HEK293 (cell line): ENCODE results near the gene INSM1.

Experiments
- CTCF ChIA-PET: fragments of 350-600 bp; formaldehyde crosslinking; extraction: SDS; loops from one replicate; lab custom pipeline; 2021; ENCODE audit warnings: antibody characterized with exemption; lab: Yijun Ruan, JAX
- POLR2A ChIA-PET: fragments of 300-600 bp; formaldehyde crosslinking; extraction: SDS; loops from one replicate; lab custom pipeline; 2020; ENCODE audit warnings: antibody characterized with exemption, inconsistent platforms; lab: Yijun Ruan, JAX
- H3K27ac ChIP-seq: fragments of 200-500 bp; sonication (Bioruptor generic); 2 replicates; pipeline ENCODE4 v1.5.1; 2014; ENCODE audit warnings: low read depth, low read length, control low read depth, inconsistent platforms; ENCODE audit errors: extremely low read depth
- H3K36me3 ChIP-seq, 2 experiments: fragments of 200-500 bp in 1 of 2; sonication (Bioruptor generic) in 1 of 2; 1 replicate in 1 of 2; 2 replicates in 1 of 2; pipeline ENCODE4 v1.5.1; 2014 to 2017; ENCODE audit warnings: inconsistent platforms in 2 of 2, low read length in 2 of 2; ENCODE audit not compliant: control insufficient read depth in 2 of 2, insufficient read depth in 1 of 2
- H3K4me1 ChIP-seq: fragments of 200-500 bp; sonication (Bioruptor generic); 2 replicates; pipeline ENCODE4 v1.5.1; 2014; ENCODE audit warnings: mild to moderate bottlenecking, low read length, inconsistent platforms; ENCODE audit not compliant: control insufficient read depth, insufficient read depth
- H3K4me3 ChIP-seq: 2 replicates; pipeline ENCODE4 v1.5.1; 2011; ENCODE audit warnings: low read depth, mild to moderate bottlenecking, control low read depth, low read length, moderate library complexity
- H3K9me3 ChIP-seq: fragments of 200-500 bp; sonication (Bioruptor generic); 2 replicates; pipeline ENCODE4 v1.5.1; 2014; ENCODE audit warnings: low read depth, low read length, inconsistent platforms; ENCODE audit not compliant: control insufficient read depth, insufficient read depth
- GFI1B ChIP-seq: fragments of 450-650 bp; formaldehyde crosslinking; IDR thresholded peaks from 2 replicates; pipeline ENCODE4 v1.5.1; 2016; ENCODE audit warnings: missing biosample characterization, missing genetic modification characterization
- HOXD13 ChIP-seq: sonication (generic); formaldehyde crosslinking; IDR thresholded peaks from 2 replicates; pipeline ENCODE4 v1.8.0; 2022; ENCODE audit warnings: missing genetic modification reagents, borderline replicate concordance
- REPIN1 ChIP-seq: fragments of 450-650 bp; formaldehyde crosslinking; IDR thresholded peaks from 2 replicates; pipeline ENCODE4 v1.5.1; 2017; ENCODE audit warnings: missing biosample characterization, missing genetic modification characterization, low read depth
- ZBTB48 ChIP-seq: fragments of 450-650 bp; formaldehyde crosslinking; IDR thresholded peaks from 2 replicates; pipeline ENCODE4 v1.5.1; 2016; ENCODE audit warnings: missing biosample characterization, missing genetic modification characterization
- ZBTB49 ChIP-seq: fragments of 450-650 bp; formaldehyde crosslinking; IDR thresholded peaks from 2 replicates; pipeline ENCODE4 v1.5.1; 2016; ENCODE audit warnings: missing biosample characterization, missing genetic modification characterization, low read depth
- ZNF133 ChIP-seq: fragments of 450-650 bp; formaldehyde crosslinking; IDR thresholded peaks from 2 replicates; pipeline ENCODE4 v1.5.1; 2016; ENCODE audit warnings: missing biosample characterization, missing genetic modification characterization
- ZNF155 ChIP-seq: fragments of 450-650 bp; formaldehyde crosslinking; IDR thresholded peaks from 2 replicates; pipeline ENCODE4 v1.5.1; 2016; ENCODE audit warnings: missing biosample characterization, missing genetic modification characterization
- ZNF223 ChIP-seq: fragments of 450-650 bp; formaldehyde crosslinking; IDR thresholded peaks from 2 replicates; pipeline ENCODE4 v1.5.1; 2016; ENCODE audit warnings: missing biosample characterization, missing genetic modification characterization
- ZNF292 ChIP-seq: fragments of 450-650 bp; formaldehyde crosslinking; IDR thresholded peaks from 2 replicates; pipeline ENCODE4 v1.5.1; 2016; ENCODE audit warnings: low read depth, missing biosample characterization, missing genetic modification characterization, borderline replicate concordance
- ZNF341 ChIP-seq: fragments of 450-650 bp; formaldehyde crosslinking; IDR thresholded peaks from 2 replicates; pipeline ENCODE4; 2016; ENCODE audit warnings: low read depth, missing biosample characterization, missing genetic modification characterization
- ZNF501 ChIP-seq: fragments of 450-650 bp; formaldehyde crosslinking; IDR thresholded peaks from 2 replicates; pipeline ENCODE4 v1.5.1; 2016; ENCODE audit warnings: missing biosample characterization, missing genetic modification characterization
- ZNF664 ChIP-seq: fragments of 450-650 bp; formaldehyde crosslinking; IDR thresholded peaks from 2 replicates; pipeline ENCODE4 v1.5.1; 2016; ENCODE audit warnings: missing biosample characterization, missing genetic modification characterization
- ZNF747 ChIP-seq: fragments of 450-650 bp; formaldehyde crosslinking; IDR thresholded peaks from 2 replicates; pipeline ENCODE4 v1.5.1; 2016; ENCODE audit warnings: missing biosample characterization, missing genetic modification characterization
- ZSCAN18 ChIP-seq: fragments of 450-650 bp; formaldehyde crosslinking; IDR thresholded peaks from 2 replicates; pipeline ENCODE4 v1.5.1; 2016; ENCODE audit warnings: missing biosample characterization, missing genetic modification characterization
- TF ChIP-seq, protein P1 (sequence below): fragments of 450-650 bp; formaldehyde crosslinking; IDR thresholded peaks from 2 replicates; pipeline ENCODE4 v1.5.1; 2017; ENCODE audit warnings: missing biosample characterization, missing genetic modification characterization
- TF ChIP-seq, protein P2 (sequence below): fragments of 450-650 bp; formaldehyde crosslinking; IDR thresholded peaks from 2 replicates; pipeline ENCODE4 v1.5.1; 2016; ENCODE audit warnings: missing biosample characterization, missing genetic modification characterization
- TF ChIP-seq, protein P3 (sequence below): fragments of 450-650 bp; formaldehyde crosslinking; IDR thresholded peaks from 2 replicates; pipeline ENCODE4 v1.5.1; 2017; ENCODE audit warnings: missing biosample characterization, mild to moderate bottlenecking, missing genetic modification characterization, moderate library complexity

The INSM1 gene

GRCh38 chr20:20318365-20319161 lies 49.3 kb upstream of the INSM1 start:
- Histone ChIP-seq H3K36me3 (no peaks in the 10 kb centered on the region), H3K27ac (no peak overlapping the region), H3K4me3 (no peak overlapping the region), H3K4me1 (no peaks in the 10 kb centered on the region), H3K9me3 (no peaks in the 10 kb centered on the region)
- CTCF ChIA-PET: interaction anchor here (0.7 kb wide), 1 partner anchor 16 kb away, joined by 4 read pairs; no protein-coding TSS in a partner anchor
- TF ChIP-seq ZSCAN18 (tag by site-specific recombination) (no peak), ZNF133 (tag by site-specific recombination) (no peak), ZNF501 (tag by site-specific recombination) (no peak), ZNF155 (no peak), HOXD13 (CRISPR knock-in tag) (no peak), ZNF747 (no peak), ZNF664 (tag by site-specific recombination) (no peak), ZBTB49 (tag by site-specific recombination) (no peak), ZBTB48 (tag by site-specific recombination) (no peak), REPIN1 (no peak), ZNF223 (tag by site-specific recombination) (no peak), ZNF341 (tag by site-specific recombination) (no peak), GFI1B (no peak), ZNF292 (tag by site-specific recombination) (no peak)
- TF ChIP-seq, protein P1, sequence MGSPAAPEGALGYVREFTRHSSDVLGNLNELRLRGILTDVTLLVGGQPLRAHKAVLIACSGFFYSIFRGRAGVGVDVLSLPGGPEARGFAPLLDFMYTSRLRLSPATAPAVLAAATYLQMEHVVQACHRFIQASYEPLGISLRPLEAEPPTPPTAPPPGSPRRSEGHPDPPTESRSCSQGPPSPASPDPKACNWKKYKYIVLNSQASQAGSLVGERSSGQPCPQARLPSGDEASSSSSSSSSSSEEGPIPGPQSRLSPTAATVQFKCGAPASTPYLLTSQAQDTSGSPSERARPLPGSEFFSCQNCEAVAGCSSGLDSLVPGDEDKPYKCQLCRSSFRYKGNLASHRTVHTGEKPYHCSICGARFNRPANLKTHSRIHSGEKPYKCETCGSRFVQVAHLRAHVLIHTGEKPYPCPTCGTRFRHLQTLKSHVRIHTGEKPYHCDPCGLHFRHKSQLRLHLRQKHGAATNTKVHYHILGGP (tag by site-specific recombination): no peak
- TF ChIP-seq, protein P2, sequence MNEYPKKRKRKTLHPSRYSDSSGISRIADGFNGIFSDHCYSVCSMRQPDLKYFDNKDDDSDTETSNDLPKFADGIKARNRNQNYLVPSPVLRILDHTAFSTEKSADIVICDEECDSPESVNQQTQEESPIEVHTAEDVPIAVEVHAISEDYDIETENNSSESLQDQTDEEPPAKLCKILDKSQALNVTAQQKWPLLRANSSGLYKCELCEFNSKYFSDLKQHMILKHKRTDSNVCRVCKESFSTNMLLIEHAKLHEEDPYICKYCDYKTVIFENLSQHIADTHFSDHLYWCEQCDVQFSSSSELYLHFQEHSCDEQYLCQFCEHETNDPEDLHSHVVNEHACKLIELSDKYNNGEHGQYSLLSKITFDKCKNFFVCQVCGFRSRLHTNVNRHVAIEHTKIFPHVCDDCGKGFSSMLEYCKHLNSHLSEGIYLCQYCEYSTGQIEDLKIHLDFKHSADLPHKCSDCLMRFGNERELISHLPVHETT (tag by site-specific recombination): no peak
- TF ChIP-seq, protein P3, sequence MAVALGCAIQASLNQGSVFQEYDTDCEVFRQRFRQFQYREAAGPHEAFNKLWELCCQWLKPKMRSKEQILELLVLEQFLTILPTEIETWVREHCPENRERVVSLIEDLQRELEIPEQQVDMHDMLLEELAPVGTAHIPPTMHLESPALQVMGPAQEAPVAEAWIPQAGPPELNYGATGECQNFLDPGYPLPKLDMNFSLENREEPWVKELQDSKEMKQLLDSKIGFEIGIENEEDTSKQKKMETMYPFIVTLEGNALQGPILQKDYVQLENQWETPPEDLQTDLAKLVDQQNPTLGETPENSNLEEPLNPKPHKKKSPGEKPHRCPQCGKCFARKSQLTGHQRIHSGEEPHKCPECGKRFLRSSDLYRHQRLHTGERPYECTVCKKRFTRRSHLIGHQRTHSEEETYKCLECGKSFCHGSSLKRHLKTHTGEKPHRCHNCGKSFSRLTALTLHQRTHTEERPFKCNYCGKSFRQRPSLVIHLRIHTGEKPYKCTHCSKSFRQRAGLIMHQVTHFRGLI: no peak
- POLR2A ChIA-PET: no interaction called here

GRCh38 chr20:20321134-20321533 lies 46.8 kb upstream of the INSM1 start:
- no peak overlapping the region for H3K27ac ChIP-seq
- ChIA-PET CTCF (interaction anchor here (0.6 kb wide), 2 partner anchors 180 to 208 kb away, joined by 3 to 4 read pairs; no protein-coding TSS in a partner anchor), POLR2A (no interaction called here)
- no peaks in the 10 kb centered on the region for H3K9me3 ChIP-seq
- H3K4me3 ChIP-seq: no peak overlapping the region
- TF ChIP-seq ZBTB48 (tag by site-specific recombination): no peak
- H3K4me1 ChIP-seq: no peaks in the 10 kb centered on the region
- H3K36me3 ChIP-seq: no peaks in the 10 kb centered on the region
